SW480 (cell line): ENCODE measurements around the gene TSPAN14.

Source experiments
- DNase-seq: peaks from one replicate; pipeline ENCODE4 v3.0.0-alpha.2; 2016; ENCODE audit warnings: low spot score

The TSPAN14 gene

DNA sequence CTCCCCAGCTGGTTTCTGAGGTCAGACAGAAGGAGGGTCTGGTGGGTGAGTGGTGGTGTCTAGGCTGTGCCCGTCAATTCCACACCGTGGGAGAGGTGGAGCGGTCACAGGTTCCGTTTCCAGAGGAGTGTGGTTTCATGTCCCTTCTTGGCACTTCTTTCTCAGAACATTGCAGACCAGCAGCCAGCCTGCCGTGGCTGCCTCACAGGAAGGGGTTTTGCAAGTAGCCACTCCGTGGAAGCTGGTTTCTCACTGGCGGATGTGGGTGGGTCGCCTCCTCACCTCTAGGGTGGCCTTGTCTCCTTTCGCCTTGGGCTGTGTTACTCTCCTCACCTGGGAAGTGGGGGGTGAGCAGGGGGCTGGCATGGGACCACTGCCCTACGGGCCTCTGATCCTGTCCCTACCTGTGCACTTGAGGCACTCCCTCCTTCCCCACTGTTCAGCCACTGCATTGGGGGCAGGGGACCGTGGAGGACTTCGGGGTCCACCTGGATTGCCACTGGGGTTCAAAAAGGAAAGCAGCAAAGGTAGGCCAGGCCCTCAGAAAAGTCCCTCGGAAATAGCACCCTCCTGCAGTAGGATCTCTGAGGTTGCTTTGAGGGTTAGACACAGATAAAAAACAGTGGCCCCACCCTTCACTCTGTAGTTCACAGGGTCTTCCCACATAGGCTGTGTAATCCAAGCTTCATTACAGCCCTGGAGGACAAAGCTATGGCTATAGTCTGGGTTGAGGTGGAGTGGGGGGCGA, 33.9 kb downstream of the TSPAN14 start:
- DNase-seq, result no peak

DNA sequence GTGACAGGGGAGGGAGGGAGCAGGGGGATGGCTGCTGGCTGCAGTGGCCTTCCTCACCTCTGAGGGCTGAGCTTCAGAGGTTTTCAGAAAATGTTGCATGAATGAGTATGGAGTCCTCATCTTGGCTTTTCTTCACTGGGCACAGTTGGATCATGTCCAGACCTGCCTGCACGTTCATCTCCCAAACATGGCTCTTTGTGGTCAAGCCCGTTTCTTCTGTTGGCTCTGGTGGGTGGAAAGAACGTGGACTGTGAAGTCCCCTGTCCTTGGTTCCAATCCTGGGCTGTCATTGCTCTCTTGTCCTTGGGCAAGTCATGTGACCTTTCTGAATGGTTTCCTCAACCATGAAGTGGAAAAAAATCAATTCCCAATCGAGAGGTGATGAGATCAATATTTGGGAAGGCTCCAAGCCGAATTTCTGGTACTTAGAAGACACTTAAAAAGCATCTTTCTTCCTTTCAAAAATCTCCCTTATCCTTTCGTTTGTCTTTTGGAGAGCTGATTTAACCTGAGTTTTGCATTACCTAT, 34.5 kb downstream of the TSPAN14 start:
- no peak for DNase-seq

DNA sequence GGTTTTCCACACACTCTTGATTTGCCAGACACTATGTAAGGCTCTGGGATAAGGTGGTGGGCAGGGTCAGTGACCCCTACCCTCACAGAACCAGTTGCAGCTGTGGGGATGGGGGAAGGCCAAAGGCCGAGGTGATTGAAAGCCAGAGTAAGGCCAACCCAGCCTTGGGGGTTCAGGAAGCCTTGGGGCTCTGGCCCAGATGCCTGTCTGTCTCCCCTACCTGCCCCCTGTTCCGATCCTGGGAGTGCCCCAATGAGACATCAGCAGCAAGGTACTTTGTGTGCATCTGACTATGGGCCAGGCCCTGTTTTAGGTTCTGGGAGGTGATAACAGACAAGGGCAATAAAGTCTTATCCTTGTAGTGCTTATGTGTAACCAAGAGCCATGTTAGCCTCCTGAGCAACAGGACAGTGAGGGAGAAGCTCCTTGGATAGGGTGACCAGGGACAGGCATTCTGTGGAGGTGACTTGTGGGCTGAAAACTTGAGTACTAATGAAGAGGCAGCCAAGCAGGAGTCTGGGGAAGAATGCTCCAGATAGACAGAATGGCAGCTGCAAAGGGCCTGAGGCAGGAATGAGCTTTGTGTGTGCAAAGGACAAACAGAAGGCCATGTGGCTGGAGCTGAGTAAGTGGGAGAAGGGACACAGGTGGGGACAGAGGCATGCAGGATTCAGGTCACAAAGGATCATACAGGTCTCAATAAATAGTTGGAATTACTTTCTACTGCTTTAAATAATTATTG, 35.4 kb downstream of the TSPAN14 start:
- DNase-seq, result no peak

DNA sequence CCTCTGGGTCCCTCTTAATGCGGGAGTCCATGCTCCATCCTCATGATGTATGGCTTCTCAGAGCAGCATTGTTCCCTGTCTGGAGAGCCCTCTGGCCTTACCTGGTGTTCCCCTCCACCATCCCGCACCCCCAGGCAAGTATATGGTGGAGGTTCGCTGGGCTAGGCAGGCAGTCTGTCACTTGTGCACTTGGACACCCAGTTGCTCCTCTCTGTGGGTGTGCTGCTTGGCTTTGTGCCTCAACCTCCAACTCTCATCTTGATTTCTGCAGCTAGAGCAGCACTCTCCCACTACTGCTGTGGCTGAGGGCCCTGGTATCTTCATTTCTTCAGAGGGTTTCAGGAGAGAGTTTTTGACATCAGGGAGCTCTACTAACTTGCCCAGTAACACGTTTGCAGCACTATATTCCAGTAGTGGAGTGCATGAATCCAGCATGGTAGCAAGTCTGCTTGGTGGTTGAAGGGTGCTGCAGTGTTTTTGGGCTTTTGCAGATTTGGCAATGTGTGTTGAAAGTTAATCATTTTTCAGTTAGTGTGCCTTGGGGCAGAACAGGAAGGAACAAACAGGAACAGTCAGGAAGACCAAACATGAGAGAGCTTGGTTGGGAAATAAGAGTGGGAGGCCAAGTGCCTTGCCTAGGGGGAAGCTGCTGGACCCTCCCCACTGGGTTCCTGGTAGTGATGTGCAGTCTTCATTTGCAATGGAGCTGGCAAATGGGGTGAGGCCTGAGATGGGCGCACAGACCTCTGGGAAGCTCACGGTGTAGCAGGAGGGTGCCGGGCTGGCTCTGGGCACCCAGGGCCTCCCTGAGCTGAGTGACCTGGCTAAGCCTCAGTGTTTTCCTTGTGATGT, 37.4 kb downstream of the TSPAN14 start:
- no peak for DNase-seq

DNA sequence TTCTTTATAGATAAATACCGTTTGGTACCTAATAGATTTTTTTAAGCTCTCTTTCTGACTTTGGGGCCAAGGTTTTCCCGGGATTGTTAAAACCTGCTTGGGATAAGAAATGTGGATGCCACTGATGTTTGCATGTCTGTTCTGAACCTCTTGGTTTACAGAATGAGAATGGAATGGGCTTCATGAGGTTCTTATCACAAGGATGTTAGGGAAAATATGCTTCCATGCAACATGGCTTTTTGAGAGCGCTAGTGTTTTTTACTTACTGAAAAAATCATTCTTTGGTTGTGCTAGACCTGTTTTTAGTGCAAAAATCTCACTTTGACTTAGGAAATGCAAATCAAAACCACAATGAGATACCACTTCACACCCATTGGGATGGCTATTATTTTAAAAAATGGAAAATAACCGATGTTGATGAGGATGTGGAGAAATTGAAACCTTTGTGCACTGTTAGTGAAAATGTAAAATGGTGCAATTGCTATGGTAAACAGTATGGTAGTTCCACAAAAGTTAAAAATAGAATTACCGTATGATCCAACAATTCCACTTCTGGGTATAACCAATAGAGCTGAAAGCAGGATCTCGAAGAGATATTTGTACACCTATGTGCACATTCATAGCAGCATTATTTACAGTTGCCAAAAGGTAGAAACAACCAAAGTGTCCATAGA, 38.9 kb downstream of the TSPAN14 start:
- no peak for DNase-seq

DNA sequence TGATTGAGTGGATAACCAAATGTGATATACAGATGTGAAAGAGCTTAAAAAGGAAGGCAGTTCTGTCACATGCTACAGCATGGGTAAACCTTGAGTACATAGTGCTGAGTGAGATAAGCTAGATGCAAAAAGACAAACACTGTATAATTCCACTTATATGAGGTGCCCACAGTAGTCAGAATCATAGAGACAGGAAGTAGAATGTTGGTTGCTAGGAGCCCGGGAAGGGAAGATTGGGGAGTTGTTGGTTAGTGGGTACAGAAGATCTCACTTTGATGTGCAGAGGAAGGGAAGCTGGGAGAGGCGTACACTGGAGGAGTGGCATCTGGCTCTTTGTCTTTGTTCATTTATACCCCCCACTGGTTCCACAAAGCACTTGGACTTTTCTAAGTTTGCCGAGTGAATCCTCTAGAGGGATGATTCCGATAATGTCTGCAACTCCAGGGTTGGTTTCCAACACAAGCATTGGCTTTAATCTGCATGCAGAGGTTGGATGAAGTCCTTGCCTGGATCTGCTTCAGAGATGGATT, 39.5 kb downstream of the TSPAN14 start:
- peak; percentile 33 for DNase-seq

DNA sequence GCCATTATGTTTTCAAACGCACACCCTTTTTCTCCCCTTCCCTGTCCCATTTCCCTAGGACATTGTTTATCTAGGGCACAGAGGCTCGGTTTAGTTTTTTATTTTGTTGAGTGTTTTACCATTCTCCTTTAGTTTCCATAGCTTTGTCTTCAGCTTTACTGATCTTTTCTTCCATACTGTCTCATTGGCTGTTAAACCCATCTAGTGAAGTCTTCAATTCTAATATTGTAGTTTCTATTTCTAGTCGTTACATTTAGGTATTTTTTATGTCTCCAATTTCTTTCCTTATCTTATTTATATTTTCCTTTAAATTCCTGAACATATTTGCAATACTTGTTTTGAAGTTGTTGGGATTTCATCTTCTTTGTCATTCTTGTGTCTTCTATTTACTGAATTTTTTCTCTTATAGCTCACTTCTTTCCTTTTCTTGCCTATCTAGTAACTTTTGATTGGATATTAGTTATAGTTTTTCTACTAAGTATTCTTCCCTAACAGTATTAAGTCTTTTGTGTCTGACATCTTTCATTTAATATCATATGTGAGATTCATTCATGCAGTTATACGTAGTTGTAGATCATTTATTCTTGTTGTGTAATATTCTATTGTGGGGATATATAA, 42.6 kb downstream of the TSPAN14 start:
- DNase-seq, result no peak

DNA sequence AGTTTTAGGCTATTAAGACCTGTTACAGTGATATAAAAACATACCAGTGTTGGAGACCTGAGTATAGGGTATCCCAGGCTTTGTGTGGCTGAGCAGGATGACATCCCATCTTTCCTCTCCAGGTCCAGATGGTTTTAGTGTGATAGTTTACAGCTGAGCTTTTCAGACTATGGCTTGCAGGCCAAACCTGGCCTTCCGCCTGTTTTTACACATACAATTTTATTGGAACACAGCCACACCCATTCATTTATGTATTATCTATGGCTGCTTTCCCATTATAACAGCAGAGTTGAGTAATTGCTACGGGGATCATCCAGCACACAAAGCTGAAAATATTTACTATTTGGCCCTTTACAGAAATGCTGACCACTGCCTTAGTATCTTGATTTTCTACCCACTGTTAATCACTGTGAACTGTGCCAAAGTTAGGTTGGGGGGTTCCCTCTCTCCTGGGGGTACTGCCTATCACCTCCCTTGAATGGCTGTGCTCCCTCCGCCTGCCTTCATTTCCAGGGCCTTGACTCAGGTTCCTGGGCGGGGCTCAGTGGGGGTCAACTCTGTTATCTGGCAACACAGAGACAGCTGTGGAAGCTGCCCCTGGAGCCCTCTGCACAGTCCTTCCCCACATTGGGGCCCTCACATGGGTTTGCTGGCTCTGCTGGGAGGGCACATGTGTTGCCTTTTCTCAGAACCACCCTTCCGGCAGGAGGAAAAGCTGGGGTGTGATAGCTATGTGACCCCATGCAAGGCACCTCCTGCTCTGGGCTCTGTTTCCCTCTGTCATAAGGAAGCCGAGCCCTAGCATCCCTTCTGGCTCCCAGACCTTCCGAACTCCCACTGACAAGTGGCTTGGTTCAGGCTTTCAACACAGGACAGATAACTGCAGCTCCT, 43.3 kb downstream of the TSPAN14 start:
- DNase-seq, result no peak

DNA sequence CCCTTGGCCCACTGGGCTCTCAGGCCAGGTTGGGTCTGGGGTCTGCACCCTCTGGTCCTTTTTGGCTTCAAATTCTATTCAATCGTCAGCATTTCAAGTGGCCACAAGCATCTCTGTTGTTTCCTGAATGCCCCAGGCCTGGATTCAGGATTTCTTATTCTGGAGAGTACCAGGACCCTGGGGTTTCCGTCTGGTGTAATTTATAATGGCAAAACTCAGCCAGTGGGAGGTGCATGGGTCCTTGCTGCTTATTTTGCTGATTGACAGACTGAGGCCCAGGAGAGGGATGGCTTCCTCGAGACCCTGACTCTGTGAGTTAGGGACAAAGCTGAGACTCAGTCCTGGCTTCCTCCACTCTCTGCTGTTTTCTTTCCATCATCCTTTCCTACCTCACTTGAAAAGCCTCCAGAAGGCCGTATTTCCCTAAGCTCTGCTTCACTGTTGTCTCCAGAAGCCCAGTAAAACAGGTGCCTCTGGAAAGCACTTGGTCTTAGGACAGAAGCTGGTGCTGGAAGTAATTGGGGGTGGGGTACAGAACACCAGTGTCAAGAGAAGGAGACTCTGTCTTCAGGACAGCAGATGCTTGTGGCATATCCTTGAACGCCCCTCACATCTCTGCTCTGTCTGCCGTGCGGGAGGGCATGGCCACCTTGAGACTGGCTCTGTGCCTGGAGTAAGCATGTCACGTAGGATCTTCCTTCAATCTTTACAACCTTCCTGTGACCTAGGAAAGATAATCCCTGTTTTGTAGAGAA, 44.1 kb downstream of the TSPAN14 start:
- no peak for DNase-seq

DNA sequence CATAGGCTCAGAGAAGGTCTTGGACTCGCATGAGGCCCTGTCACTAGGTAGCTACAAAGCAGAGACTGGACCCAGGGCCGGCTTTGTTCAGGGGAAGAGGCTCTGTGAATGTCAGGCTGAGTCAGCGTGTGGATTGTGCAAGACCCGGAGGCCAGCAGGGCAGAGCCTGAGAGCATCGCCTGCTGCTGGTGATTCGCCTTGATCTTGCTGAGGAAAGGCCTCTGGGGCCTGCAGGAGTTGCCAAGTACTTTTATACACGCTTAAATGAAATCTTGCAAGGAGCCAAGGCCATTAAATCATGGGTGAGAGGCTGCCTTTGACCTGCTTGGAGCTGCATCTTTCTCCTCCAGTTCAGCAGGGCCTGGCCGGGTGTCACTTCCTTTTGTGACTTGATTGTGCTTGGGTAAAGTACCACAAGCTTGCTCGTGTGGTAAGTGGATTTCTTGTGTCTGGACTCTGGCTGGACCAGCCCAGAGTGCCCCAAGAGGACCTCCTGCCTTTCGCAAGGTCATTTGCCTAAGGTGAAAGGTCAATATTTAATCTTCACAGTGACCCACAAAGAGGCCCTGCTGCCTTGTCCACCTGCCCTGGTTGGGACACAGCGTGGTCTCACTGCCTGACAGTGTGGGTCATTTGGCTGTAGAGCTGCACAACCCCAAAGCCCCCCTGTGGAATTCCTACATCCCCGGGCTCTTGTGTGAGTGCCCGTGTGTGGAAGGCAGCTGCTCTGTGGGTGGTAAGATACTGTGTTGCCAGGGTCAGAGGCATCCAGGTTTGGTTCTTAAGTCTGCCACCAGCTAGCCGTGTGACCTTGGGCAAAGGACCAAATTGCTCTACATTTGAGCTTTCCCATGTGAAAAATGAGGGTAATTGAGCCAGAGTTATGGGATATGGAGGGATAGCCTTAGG, 45.0 kb downstream of the TSPAN14 start:
- DNase-seq, result peak; percentile 69

DNA sequence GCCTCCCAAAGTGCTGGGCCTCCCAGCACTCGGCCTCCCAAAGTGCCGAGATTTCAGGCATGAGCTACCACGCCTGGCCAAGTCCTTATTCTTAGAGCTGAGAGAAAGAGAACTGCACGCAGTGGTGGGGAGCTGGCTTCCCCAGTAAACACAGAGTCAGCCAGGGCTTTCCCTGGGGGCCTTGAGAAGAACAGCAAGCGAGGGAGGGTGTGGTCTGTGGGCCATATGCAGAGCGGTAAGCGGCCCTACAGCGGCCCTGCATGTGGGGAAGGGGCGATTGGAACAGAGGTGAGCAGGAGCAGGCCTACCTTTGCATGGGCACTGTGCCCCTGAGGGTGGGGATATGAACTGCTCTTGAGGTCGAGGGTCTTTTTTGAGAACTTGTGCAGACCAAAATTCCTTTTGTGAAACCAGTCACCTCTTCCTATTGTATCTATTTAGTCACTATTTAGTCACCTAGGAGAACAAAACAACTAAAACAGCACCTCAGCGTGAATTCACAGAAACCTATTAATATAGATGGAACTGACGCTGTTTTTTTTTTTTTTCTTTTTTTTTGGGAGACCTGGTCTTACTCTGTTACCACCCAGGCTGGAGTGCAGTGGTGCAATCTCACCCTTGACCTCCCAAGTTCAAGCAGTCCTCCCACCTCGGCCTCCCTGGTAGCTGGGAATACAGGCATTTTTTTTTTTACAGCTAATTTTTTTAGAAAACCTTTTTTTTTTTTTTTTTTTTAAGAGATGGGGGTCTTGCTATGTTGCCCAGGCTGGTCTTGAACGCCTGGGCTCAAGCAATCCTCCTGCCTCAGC, 46.7 kb downstream of the TSPAN14 start:
- no peak for DNase-seq

DNA sequence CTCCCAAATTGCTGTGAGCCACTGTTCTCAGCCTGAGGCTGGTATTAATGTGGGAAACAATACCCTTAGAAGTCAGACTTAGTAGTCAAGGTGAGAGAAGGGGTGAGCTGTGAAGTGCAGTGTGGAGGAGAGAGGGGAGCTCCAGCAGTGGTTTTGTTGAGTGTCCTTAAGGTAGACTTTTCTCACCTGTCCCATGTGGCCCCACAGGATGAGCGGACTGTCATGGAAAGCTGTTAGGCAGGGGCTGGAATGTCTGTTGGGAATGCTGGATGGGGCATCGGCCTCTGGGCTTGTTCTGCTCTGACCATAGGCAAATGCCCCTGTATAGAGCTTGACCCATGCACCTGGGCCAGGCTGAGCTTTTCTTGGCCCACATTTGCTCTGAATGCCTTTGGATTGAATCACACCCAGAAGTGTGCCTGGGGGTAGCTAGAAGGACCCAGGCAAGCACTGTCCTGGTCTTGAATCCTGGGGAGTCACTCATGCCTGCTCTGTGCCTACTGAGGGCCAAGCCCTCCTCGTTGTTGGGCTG, 47.3 kb downstream of the TSPAN14 start:
- DNase-seq, result no peak

DNA sequence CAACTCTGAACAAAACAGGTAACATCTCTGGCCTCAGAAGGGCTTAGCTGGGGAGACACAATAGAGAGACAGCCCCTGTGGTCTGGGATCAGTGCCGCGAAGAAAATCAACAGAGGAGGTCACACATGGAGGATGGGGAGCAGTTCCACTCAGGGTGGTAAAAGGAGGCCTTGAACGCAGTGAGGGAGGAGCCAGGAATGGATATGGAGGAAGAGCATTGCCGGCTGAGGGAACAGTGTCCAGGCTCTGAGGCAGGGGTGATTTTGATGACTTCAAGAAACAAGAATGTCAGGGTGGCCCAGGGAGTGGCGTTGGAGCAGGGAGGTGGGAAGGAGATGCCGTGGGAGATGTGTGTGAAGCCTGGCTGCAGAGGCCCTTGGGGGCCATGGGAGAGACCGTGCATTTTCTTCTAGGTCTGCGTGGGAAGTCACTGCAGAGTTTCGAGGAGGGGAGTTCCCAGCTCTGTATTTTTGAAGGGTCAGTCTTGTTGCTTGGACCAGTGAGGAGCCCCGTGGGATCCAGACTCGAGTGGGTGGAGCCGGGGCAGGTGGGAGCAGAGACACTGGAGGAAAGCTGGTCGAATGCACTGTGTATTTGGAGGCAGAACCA, 47.9 kb downstream of the TSPAN14 start:
- no peak for DNase-seq

DNA sequence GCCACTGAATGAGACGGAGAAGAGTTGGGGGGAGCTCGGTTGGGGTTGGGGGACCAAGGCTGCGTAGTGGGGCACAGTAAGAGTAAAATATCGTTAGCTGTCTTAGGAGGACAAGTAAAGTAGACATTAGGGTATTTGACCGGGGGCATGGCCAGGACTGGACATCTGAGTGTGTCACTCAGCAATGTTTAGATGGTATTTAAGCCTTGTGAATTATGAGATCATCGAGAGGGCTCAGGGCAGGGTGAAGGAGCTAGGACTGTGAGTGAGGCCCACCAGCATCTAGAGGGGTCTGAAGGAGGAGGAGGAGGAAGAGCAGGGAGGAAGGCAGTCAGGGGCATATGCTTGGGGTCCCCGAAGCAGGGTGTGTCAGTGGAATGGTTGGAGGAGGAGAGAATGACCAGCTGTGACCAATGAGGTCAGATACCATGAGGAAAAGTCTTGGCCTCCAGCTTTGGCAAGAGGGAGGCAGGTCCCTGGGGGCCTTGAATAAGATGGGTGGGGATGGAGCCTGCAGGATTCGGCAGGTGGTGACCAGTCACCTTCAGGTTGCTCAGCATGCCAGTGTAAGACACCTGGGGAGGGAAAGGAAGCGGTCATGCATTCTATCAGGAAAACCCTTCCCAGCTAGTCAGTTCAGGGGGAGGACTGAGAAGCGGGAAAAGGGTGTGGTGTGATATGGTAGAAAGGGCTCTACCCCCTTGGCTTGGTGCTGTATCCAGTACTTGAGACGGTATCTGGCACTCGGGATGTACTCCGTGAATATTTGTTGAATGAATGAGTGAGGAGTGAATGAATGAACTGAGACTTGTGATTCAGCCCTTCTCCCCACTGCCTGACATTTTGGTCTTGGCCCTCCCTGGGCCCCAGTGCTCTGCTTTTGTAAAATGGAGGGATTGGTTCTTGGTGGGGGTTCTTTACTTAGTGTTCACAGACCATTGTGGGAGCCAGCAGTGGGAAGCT, 48.8 kb downstream of the TSPAN14 start:
- DNase-seq, result no peak

DNA sequence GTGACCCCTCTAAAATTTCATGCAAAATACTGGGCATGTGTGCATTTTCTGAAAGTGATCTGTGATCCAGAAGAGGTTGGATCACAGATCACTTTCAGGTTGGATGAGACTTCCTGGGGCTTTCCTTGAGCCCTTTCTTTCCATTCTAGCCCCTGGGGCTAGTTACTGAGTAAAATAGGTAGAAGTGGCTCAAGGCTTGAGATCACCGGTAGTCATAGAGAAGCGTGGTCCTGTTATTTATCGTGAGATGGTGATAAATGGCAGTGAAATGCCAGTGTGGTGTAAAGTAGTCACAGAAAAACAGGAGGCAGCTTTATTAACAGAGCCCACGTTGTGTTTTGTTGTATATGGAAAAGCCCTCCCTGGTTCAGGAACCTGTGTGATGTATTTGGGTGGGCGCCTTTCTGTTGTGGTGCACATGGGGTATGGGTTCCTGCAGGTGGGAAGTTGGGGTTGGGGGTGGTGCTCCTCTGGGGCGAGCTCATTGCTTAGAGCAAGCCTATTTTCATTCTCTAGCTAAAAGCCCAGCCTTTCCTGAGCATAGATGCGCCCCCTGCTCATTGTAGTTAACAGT, 49.6 kb downstream of the TSPAN14 start:
- DNase-seq, result no peak
